Stimulated activated CD4-positive, alpha-beta T cell treated with anti-CD3 and anti-CD28 coated beads, Interleukin-2, amount 100 ng/mL, for 24 hours (primary cell): ENCODE results near the gene EIF2B2.
"Not testable (repeated sequence)": the region's sequence is repeated elsewhere in the genome, so short reads cannot be mapped to it uniquely, and the experiment has no call there.

ENCODE experiments used
- DNase-seq, 2 donors: peaks; one replicate each; pipeline ENCODE4 v3.0.0-alpha.2; 2020

Gene EIF2B2

GRCh38 chr14:74995781-74996180 lies 6.9 kb upstream of the EIF2B2 start:
- DNase-seq = not testable (repeated sequence)

DNA sequence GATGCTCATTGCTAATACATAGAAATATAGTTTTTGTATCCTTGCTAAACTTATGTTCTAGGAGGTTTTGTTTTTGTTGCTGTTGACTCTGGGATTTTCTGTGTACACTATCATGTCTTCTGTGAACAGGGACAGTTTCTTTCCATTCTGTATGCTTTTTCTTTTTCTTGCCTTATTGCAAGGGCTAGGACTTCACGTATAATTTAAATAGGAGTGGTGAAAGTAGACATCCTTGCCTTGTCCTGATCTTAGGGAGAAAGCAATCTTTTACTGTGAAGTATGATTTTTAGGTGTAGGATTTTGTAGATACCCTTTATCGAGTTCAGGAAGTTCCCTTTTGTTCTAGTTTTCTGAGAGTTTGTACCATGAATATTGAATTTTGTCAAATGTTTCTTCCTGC lies 1.5 kb upstream of the EIF2B2 start:
- no peak for DNase-seq

DNA sequence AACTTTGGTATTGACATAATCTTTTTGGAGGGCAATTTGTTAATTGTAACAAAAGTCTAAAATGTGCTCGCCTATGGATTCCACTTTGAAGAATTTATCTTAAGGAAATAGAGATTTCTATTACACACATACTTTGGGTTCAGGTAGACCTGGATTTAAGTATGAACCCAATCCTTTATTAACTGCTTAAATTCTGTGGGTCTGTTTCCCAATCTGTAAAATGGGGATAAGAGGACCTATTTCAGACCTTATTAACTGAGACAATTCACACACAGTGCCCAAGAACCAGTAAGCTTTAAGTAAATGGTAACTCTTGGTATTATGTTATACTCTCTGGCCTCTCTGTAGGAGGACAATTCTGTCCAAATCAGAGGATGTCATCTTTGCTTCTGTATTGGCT lies 822 bp upstream of the EIF2B2 start:
- DNase-seq = no peak

DNA sequence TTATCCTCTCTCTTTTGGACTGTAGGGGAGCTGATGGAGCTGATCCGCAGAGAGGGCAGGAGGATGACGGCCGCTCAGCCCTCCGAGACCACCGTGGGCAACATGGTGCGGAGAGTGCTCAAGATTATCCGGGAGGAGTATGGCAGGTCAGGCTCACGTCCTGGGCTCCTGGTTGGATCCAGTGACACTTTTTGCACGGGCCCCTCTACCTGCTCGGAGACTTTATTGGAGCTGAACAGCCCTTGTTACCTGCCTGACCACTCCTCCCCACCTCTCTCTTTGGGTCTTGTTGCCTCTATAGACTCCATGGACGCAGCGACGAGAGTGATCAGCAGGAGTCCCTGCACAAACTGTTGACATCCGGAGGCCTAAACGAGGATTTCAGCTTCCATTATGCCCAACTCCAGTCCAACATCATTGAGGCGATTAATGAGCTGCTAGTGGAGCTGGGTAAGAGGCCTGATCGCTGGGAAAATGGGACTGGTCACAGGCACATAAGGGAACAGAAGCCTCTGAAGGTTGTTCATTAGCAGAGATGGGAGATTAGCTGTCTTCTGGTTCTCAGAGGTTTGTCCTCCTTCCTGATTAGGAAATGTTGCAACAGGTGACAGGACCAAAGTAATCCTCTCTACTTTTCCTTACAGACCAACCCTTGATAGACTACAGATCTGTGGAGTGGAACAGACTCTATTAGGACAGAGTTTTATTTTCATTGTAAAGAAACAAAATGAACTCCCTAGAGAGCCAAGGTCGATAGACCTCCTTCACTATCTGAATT lies 718 bp downstream of the EIF2B2 start:
- DNase-seq = no peak

DNA sequence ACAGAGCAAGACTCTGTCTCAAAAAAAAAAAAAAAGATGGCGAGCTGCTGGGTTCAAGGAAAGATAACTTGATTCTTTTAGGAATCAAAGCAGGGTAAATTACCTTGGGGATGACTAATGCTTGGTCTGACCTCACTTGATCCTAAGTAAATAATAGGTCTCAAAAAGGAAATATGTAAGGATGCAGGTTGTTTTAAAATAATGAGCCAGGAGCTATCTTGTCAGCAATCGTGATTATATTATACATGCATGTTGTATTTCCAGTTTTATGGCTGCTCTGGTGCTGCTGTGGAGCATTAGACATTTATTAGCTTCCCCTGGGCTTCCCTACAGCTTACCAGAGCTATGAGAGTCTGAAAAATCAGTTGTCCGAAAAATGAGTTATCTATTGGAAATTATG lies 2.6 kb downstream of the EIF2B2 start:
- no peak for DNase-seq

DNA sequence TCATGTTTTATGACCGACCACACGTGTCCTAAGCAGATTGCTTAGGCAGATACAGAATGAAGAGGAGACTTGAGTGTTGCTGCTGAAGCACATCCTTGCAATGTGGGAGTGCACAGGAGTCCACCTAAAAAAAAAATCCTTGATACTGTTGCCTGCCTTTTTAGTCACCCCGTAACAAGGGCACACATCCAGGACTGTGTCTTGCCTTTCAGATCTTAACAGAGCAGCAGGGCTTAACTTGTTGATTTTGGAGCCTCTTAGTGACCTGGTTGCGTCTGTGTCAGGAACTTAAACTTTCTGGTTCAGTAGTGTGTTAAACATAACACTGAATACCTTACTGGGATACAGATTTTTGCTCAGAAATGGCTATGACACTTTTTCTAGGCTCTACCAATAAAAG lies 6.5 kb downstream of the EIF2B2 start:
- no peak for DNase-seq

- no peak for DNase-seq
Observed at GRCh38 chr14:75010472-75011093, 7.9 kb downstream of the EIF2B2 start.

DNA sequence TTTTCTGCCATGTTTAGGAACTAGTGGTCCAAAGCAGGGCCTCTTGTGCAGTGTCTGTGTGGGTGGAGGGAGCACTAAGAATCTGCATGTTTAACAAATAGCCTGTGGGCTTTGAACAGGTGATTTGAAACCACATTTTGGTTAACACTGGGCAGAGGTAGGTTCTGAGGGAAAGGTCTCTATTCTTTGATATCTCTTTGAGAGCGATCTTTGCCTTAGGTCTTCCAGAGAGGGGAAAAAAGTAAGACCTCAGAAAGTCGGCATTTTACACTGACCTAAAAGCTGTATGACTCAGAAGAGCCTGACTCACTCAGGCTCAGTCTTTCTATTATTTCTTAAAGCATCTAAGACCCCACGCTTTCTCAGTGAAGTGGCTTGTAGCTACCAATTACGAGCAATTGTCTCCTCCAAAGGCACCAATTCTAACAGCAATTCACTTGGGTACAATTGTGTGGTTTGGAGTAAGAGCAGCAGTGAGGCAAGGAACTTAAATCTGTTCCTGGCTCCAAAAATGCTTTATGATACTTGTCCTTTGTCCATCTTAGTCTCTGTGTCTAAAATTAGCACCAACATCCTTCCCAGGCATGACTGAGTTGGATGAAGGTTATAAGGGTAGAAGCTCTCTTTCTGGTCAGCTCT lies 8.8 kb downstream of the EIF2B2 start:
- DNase-seq = peak in 1 of 2 donors; percentile 9

DNA sequence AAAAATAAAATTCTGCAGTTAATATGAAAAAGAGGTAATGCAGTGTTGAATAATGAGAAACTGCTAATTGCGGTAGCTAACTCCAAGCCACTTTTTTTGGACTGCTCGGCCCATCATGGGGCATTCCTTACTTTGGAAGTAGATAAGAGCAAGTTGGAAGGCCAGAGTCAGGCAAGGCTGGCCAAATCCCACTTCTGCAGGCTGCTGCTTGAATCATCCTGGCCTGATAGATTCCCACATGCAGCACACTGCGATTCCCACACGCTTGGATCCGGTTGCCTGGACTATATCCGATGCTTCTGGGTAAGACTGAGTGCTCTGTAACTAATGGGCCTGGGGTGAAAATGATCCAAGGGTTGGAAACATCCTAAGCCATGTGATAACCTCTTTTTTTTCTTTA lies 10.6 kb downstream of the EIF2B2 start:
- no peak for DNase-seq

DNA sequence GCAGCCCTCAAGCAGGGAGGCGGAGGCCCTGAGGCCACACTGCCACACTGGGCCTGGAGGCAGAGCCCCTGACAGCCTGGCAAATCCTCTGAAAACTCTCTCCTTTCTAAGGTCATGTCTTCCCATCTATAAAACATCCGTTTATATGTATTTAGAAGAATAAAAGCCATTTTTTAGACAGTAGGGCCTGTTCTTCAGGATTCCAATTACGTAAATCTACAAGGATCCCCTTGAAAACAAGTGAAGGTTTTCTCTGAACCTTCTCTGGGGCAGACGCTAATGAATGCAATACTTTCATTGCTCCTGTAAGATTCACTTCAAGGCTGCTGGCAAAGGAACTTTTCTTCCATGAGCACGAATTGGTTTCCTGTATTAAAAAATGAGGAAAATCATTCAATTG lies 12.8 kb downstream of the EIF2B2 start:
- DNase-seq = no peak

DNA sequence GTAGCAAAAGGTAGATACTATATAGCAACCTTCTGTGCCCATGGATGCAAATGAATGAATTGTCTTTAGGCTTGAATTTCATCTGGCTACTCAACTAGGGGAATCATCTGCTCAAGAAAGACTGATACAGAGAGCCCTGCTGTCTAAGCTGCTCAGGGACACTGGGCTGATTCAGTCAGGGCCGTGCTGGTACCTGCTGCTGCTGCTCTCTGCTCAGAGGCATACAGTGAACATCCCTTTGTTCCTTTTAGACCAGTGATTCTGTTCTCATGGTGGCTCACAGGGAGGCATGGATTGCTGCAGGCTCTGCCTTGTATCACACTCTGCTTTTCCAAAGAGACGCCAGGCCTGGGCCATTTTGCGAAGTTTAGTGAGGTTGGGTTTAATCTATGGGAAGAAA lies 14.1 kb downstream of the EIF2B2 start:
- DNase-seq = no peak

DNA sequence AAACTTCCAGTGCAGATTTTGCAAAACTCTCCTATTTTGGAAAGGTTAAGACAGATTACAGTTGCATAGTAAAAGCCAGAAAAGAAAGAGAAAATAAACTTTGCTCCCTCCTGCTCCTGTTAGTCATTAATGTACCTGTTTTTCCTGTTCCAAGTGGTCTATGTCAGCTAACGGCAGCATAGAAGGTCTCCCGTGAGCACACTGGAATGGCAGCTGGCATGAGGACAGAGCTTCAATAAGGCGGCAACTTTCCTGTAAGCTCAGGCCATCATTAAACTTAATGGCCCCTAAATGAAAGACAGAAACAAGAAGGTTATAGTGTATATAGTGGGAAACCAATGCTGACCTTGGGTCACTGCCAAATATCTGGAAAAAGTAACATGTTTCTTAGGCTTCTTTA lies 16.0 kb downstream of the EIF2B2 start:
- DNase-seq = no peak

DNA sequence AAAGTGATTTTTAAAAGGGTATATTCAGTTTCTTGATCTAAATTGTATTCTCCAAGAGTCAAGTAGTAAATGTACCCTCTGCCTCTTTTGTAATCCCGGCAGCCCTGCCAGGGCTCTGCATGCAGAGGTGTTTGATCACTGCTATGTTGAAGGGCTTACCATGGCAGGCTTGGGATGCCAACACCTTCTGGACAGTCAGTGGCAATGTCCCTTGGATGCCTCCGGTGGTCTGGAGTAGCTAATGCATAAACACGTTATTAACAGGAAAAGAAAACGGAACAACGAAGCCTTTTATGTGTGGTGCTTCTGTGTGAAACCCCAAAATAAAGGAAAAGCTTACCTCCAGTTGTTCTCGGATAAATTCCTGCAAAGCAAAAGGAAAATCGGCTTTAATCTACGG lies 19.9 kb downstream of the EIF2B2 start:
- peak in 1 of 2 donors; percentile 11 for DNase-seq

DNA sequence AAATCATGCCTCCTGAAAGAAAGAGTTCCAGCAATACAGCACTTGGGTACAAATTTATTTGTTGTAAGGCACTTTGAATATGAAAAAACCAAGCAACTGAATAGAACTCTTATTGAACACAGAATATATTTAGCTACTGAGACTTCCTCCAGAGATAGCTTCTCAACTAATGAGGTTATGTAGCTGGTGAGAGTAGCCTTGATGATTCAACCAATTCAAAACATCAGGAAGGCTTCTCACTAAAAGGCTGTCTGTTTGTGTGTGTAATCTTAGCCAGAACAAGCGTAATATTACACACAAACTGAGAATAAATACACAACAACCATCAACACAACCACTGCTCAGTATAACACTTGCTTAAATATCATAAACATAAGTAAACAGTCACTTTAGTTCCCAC lies 20.4 kb downstream of the EIF2B2 start:
- DNase-seq = no peak

GRCh38 chr14:75025082-75025481 lies 22.4 kb downstream of the EIF2B2 start:
- no peak for DNase-seq

- no peak for DNase-seq
Observed at GRCh38 chr14:75025876-75026275, 23.2 kb downstream of the EIF2B2 start.

- no peak for DNase-seq
Observed at GRCh38 chr14:75030147-75030546, 27.4 kb downstream of the EIF2B2 start.

DNA sequence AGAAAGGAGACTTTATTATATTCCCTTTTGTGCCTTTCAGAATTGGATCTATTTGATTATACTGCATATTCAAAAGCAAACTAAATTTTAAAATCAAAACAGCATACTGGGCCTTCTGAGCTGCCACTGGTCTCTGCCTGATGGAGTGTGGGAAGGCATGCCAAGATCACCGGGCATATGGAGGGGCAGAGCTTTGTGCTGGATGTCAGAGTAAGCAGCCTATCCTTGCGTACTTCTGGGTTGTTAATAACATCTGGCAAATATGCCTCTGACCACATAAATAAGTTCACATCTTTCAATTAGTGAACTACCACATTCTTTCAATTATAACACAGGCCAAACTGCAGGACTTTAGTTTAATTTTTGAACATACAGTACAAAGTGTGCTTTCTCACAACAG lies 30.2 kb downstream of the EIF2B2 start:
- DNase-seq = no peak

- no peak for DNase-seq
Observed at GRCh38 chr14:75040507-75040906, 37.8 kb downstream of the EIF2B2 start.

DNA sequence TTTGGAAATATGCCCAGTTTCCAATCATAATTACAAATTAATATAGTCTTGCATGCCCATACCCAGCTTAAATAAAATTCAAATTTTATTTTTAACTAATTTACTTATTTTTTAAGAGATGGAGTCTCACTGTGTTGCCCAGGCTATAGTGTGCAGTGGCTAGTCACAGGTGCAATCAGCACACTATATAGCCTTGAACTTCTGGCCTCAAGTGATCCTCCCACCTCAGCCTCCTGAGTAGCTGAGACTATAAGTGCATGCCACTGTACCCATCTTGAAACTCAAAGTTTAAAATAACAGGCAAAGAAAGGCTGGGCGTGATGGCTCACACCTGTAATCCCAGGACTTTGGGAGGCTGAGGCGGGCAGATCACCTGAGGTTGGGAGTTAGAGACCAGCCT lies 38.2 kb downstream of the EIF2B2 start:
- DNase-seq = no peak

DNA sequence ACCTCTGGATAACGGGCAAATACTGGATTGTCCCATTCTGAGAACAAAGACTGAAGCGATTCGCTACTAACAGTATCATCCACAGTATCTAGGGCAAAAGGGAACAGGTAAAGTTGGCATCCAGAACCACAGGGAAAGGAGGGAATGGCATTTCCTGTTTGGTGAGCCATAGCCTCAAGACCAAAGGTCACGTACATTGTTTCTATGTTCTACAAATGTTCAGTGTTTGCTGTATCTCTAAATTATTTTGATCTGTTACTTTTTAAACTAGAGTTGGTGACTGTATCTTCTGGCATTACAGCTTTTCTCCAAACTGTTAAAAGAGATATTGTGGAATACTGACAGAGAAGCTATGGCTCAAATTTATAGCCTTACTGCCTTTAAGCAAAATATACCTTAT lies 38.9 kb downstream of the EIF2B2 start:
- no peak for DNase-seq

GRCh38 chr14:75042035-75042434 lies 39.3 kb downstream of the EIF2B2 start:
- DNase-seq = no peak

DNA sequence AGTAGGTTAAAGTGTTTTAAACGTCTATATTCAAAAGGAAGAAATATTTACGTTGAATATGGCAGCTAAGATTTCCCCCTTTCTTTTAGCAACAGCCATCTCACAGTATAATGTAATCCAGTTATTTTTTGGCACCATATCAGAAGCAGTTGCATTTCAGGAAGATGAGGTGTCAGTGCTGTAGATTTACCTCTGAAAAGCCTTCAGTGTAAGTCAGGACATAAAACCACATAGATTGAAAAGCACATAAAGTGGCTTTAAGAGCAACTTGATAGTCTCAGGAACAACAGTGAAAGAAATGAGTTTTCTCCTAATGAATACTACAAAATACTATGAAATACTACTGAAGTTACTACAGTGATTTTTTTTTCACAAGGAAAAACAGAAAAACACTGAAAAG lies 41.6 kb downstream of the EIF2B2 start:
- no peak for DNase-seq

DNA sequence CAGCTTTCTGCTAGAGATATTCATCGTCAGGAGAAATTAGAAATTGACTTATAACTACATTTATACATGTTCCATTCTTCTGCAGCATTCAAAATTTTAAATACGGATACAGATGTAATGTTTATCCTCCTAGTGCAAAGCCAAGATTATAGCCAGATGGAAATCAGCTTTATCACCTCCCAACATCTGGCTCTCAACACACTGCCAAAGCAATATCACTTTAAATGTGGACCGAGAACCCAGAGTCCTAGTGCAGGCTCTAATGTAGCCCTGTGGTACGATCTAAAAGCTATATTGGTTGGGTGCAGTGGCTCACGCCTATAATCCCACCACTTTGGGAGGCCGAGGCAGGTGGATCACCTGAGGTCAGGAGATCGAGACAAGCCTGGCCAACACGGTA lies 42.0 kb downstream of the EIF2B2 start:
- no peak for DNase-seq
